Measurements from ENCODE around the gene RIBC2. TPM values are rescaled to one million over a fixed set of nuclear protein-coding genes. Genes with fewer than 3 reads are reported as not detected.

Gene RIBC2
- total RNA-seq, 4 donors from 2014 or later = not detected

DNA sequence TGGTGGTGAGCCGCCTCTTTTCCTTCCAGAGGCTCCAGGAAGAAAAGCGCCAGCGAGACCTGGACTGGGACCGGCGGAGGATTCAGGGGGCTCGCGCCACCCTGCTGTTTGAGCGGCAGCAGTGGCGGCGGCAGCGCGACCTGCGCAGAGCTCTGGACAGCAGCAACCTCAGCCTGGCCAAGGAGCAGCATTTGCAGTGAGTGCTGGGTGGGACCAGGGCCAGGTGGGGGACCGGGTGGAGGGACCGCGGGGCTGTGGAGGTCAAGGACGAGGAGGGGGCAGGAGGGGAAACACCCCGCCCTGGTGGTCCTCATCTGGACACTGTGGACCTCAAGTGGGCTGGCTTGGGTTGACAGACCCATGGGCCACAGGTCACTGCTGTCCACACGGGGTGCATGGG lies 17.4 kb downstream of the RIBC2 start:
- TF ChIP-seq, protein P1, sequence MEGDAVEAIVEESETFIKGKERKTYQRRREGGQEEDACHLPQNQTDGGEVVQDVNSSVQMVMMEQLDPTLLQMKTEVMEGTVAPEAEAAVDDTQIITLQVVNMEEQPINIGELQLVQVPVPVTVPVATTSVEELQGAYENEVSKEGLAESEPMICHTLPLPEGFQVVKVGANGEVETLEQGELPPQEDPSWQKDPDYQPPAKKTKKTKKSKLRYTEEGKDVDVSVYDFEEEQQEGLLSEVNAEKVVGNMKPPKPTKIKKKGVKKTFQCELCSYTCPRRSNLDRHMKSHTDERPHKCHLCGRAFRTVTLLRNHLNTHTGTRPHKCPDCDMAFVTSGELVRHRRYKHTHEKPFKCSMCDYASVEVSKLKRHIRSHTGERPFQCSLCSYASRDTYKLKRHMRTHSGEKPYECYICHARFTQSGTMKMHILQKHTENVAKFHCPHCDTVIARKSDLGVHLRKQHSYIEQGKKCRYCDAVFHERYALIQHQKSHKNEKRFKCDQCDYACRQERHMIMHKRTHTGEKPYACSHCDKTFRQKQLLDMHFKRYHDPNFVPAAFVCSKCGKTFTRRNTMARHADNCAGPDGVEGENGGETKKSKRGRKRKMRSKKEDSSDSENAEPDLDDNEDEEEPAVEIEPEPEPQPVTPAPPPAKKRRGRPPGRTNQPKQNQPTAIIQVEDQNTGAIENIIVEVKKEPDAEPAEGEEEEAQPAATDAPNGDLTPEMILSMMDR (IDR thresholded peaks at IDR 0.05; ENCODE audit: low read depth) = no peak

DNA sequence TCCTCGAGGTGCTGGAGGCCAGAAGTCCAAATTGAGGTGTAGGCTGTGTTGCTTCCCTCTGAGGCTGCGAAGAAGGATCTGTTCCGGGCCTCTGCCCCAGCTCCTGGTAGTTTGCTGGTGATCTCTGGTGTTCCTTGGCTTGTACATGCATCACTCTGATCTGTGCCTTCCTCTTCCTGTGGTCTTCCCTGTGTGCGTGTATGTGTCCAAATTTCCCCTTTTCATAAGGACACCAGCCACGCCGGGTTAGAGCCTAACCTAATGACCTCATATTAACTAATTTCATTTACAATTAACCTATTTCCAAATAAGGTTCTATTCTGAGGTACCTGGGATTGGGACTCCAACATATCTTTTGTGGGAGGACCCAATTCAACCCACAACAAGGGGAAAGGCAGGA lies 21.5 kb downstream of the RIBC2 start:
- TF ChIP-seq, protein P1 (IDR thresholded peaks at IDR 0.05; ENCODE audit: low read depth) = no peak

DNA sequence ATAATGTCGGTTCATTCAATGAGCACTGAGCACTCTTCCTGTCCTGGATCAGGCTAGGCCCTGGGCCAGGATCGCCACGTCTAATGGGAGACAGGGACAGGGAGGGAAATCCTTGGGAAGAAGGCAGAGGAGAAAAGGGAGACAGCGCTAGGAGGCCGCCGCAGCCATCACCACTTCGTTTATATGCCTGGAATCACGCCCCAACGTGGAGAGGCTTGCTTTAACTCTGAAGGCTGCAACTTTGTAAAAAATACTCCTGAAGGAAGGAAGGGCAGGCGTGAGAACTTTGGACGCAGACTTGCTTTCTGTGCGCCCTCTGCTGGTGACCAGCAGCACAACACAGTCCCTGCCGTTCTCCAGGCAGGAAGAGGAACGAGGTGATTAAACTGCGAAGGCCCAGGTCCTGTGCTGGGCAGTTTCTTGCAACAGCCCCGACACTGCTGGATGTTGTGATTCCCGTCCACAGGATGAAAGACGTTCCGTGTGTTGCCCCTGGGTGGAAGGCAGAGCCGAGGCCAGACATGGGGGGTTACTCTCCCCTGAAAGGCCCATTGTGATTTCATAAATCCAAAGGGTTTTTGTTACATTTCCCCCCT lies 22.1 kb downstream of the RIBC2 start:
- TF ChIP-seq, protein P1 (IDR thresholded peaks at IDR 0.05; ENCODE audit: low read depth) = no peak

DNA sequence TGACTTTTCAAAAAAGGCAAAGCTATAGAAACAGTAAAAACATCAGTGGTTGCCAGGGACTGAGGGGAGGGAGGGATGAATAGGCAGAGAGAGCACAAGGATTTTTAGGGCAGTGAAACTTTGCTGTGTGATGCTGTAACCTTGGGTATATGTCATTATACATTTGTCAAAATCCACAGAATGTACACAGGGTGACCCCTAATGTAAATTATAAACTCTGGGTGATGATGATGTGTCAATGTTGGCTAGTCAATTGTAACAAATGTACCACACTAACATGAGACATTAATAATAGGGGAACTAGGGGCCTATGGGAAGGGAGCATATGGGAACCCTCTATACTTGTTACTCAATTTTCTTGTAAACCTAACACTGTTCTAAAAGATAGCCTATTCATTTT lies 24.8 kb downstream of the RIBC2 start:
- TF ChIP-seq, protein P1 (IDR thresholded peaks at IDR 0.05; ENCODE audit: low read depth) = no peak

DNA sequence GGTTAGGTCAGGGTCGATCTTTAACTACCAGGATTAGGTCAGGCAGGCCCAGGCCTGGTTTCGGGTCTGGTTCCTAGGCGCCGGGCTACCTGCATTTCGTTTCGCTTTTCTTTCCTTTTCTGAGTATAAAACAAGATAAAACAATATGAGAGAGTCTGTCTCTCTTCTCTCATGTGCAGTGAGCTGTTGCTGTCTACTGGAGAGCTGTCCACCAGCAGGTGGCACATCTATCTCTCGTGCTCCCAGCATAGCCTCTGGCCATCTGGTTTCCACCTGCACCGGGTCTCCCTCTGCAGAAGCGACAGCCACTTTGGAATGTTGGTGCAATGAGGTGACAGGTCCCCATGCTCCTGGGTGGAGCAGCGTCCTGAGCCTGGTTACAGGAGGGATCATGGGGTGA lies 27.6 kb downstream of the RIBC2 start:
- TF ChIP-seq, protein P1 (IDR thresholded peaks at IDR 0.05; ENCODE audit: low read depth) = no peak

DNA sequence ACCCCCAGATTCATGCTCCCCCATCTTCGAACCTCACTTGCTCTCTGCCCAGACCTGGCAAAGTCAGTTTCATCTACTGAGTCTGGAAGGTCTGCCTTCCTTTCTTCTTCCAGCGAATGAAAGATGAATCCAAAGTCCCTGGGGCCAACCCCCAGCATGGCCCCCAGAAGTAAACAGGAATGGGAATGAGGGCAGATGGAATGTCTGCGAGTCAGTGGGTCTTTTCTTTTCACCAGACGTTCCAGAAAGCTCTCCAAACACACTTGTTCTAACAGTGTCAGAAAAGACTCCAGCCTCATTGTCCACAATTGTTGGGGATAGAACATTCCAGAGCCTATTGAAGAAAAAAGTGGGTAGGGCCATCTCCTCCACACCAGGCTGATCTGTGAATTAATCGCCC lies 28.6 kb downstream of the RIBC2 start:
- TF ChIP-seq, protein P1 (IDR thresholded peaks at IDR 0.05; ENCODE audit: low read depth) = no peak

DNA sequence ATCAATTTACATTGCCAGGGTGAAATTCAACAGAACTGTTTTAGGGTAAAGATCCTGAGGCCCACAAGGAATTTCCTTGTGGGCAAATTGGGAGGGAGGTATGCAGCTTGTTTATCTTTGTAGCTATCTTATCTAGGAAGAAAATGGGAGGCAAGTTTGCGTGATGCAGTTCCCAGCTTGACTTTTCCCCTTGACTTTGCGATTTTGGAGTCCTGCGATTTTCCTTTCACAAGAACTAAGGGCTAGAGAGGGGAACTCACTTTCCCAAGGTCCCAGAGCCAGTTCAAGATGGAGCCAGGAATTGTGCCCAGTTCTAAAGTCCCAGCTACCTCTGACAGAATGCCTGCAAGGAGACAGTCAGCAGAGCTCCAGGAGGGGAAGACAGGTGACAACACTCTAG lies 30.7 kb downstream of the RIBC2 start:
- TF ChIP-seq, protein P1 (IDR thresholded peaks at IDR 0.05; ENCODE audit: low read depth) = no peak

Data from subcutaneous adipose tissue (tissue), 4 donors.